Activated CD4-positive, alpha-beta T cell treated with anti-CD3 and anti-CD28 coated beads, Interleukin-2, Interleukin-4, amounts not matched to agents 100 ng/mL and 50 ng/mL, durations not matched to agents 16 hours and 8 hours (primary cell): ENCODE results near the gene ODAD2.
"Not testable (repeated sequence)": the region's sequence is repeated elsewhere in the genome, so short reads cannot be mapped to it uniquely, and the experiment has no call there.

Source experiments
- DNase-seq: peaks from one replicate; pipeline ENCODE4 v3.0.0-alpha.2; 2020; ENCODE audit warnings: low spot score

Gene ODAD2

GRCh38 chr10:27998954-27999275, at the start of gene ODAD2:
Gene ODAD2 (minus strand): TSS chr10:27999079. CDS start chr10:27995142, 3,937 bp downstream.
- no peak for DNase-seq

- DNase-seq: no peak
Observed at GRCh38 chr10:28047061-28047460, 48.2 kb upstream of the ODAD2 start.

GRCh38 chr10:28046579-28046978, 47.7 kb upstream of the ODAD2 start:
- no peak for DNase-seq

GRCh38 chr10:28043941-28044340, 45.1 kb upstream of the ODAD2 start:
- DNase-seq: no peak

- DNase-seq: no peak
Observed at GRCh38 chr10:28036587-28036986, 37.7 kb upstream of the ODAD2 start.

GRCh38 chr10:28020993-28021982, 22.4 kb upstream of the ODAD2 start:
- no peak for DNase-seq

- DNase-seq: no peak
Observed at GRCh38 chr10:28020080-28020860, 21.4 kb upstream of the ODAD2 start.

- peak; percentile 4 for DNase-seq
Observed at GRCh38 chr10:28014651-28015050, 15.8 kb upstream of the ODAD2 start.

GRCh38 chr10:28012990-28013515, 14.2 kb upstream of the ODAD2 start:
- no peak for DNase-seq

GRCh38 chr10:28010821-28011220, 11.9 kb upstream of the ODAD2 start:
- DNase-seq: no peak

- no peak for DNase-seq
Observed at GRCh38 chr10:28008054-28008453, 9.2 kb upstream of the ODAD2 start.

- DNase-seq: no peak
Observed at GRCh38 chr10:28001353-28001752, 2.5 kb upstream of the ODAD2 start.

- DNase-seq: peak; percentile 6
Observed at GRCh38 chr10:27998178-27998953, 513 bp downstream of the ODAD2 start.

- no peak for DNase-seq
Observed at GRCh38 chr10:27997865-27998177, 1.1 kb downstream of the ODAD2 start.

GRCh38 chr10:27995311-27995710, 3.6 kb downstream of the ODAD2 start:
- no peak for DNase-seq

- DNase-seq: not testable (repeated sequence)
Observed at GRCh38 chr10:27989357-27989756, 9.5 kb downstream of the ODAD2 start.

- DNase-seq: no peak
Observed at GRCh38 chr10:27986821-27987220, 12.1 kb downstream of the ODAD2 start.

- no peak for DNase-seq
Observed at GRCh38 chr10:27982875-27983543, 15.9 kb downstream of the ODAD2 start.

- no peak for DNase-seq
Observed at GRCh38 chr10:27981744-27982143, 17.1 kb downstream of the ODAD2 start.

GRCh38 chr10:27970795-27971194, 28.1 kb downstream of the ODAD2 start:
- DNase-seq: not testable (repeated sequence)

- not testable (repeated sequence) for DNase-seq
Observed at GRCh38 chr10:27969931-27970330, 28.9 kb downstream of the ODAD2 start.
